GM19468 (cell line): Measurements from ENCODE around the gene SNAP91.
"Not testable (repeated sequence)": the region's sequence is repeated elsewhere in the genome, so short reads cannot be mapped to it uniquely, and the experiment has no call there.

Experiments used
- ATAC-seq: cut with Tn5 transposase; IDR thresholded peaks from one replicate; pipeline ENCODE4 v1.9.1; 2021; ENCODE audit warnings: mild to moderate bottlenecking, moderate library complexity, moderate number of reproducible peaks; ENCODE audit not compliant: unreplicated experiment; ENCODE audit errors: extremely low read depth

The SNAP91 gene

DNA sequence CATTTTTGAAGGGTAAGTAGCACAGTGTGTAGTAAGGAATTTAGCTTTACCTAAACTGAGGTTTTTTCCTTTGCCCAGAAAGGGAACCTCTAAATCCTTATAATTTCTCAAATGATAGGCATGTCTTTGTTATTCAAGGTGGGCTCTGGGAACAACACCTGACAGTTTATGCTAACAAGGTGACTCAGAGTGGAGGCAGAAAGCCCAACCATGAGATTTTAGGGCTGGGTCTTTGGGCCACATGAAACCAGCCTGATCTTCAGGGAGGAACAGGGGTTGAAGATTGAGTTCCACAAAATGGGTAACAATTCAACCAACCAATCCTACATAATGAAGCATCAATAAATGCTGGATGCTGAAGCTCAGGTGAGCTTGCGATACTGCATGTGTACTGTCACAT lies 149.9 kb downstream of the SNAP91 start:
- no peak for ATAC-seq

DNA sequence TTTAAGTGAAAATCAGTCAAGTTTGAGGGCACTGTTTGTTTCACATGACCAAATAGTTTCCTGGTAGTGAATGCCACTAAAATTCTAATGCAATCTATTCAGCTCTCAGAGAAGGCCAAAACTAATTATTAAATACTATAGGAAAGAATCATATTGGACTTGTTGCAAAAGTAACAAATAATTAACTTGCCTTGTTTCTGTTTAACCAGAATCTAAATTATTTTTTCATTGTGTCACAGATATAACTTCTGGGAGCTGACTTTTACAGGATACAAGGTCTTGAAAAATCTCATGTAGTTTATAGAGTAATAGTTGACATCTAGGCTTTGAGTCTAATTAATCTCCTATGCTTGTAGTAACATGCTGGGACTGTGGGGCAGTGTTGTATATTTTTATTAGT lies 152.0 kb downstream of the SNAP91 start:
- no peak for ATAC-seq

DNA sequence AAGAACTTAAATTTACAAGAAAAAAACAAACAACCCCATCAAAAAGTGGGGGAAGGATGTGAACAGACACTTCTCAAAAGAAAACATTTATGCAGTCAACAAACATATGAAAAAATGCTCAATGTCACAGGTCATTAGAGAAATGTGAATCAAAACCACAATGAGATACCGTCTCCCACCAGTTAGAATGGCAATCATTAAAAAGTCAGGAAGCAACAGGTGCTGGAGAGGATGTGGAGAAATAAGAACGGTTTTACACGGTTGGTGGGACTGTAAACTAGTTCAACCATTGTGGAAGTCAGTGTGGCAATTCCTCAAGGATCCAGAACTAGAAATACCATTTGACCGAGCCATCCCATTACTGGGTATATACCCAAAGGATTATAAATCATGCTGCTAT lies 157.2 kb downstream of the SNAP91 start:
- not testable (repeated sequence) for ATAC-seq

DNA sequence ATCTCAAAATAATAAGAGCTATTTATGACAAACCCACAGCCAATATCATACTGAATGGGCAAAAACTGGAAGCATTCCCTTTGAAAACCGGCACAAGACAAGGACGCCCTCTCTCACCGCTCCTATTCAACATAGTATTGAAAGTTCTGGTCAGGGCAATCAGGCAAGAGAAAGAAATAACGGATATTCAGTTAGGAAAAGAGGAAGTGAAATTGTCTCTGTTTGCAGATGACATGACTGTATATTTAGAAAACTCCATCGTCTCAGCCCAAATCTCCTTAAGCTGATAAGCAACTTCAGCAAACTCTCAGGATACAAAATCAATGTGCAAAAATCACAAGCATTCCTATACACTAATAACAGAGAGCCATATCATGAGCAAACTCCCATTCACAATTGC lies 158.4 kb downstream of the SNAP91 start:
- not testable (repeated sequence) for ATAC-seq

DNA sequence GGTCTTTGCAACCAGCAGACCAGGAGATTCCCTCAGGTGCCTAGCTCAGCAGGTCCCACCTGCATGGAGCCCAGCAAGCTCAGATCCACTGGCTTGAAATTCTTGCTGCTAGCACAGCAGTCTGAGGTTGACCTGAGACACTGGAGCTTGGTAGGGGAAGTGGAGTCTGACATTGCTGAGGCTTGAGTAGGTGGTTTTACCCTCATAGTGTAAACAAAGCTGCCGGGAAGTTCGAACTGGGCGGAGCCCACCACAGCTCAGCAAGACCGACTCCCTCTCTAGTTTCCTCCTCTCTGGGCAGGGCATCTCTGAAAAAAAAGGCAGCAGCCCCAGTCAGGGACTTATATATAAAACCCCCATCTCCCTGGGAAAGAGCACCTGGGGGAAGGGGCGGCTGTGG lies 162.3 kb downstream of the SNAP91 start:
- no peak for ATAC-seq

DNA sequence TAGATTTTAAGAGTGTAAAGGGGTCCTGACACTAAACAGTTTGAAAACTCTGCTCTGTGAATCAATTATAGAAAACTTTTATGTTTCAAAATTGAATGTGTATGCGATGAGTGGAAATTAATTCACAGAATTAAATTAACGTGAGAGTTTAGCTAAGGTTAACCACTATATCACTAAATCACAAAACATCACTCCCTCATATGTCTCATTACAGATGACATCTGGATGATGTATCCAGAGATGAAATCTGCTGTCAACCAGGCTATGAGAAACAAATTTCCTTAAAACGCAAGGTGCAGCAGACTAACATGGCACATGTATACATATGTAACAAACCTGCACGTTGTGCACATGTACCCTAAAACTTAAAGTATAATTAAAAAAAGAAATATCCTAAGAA lies 169.2 kb downstream of the SNAP91 start:
- ATAC-seq = no peak

DNA sequence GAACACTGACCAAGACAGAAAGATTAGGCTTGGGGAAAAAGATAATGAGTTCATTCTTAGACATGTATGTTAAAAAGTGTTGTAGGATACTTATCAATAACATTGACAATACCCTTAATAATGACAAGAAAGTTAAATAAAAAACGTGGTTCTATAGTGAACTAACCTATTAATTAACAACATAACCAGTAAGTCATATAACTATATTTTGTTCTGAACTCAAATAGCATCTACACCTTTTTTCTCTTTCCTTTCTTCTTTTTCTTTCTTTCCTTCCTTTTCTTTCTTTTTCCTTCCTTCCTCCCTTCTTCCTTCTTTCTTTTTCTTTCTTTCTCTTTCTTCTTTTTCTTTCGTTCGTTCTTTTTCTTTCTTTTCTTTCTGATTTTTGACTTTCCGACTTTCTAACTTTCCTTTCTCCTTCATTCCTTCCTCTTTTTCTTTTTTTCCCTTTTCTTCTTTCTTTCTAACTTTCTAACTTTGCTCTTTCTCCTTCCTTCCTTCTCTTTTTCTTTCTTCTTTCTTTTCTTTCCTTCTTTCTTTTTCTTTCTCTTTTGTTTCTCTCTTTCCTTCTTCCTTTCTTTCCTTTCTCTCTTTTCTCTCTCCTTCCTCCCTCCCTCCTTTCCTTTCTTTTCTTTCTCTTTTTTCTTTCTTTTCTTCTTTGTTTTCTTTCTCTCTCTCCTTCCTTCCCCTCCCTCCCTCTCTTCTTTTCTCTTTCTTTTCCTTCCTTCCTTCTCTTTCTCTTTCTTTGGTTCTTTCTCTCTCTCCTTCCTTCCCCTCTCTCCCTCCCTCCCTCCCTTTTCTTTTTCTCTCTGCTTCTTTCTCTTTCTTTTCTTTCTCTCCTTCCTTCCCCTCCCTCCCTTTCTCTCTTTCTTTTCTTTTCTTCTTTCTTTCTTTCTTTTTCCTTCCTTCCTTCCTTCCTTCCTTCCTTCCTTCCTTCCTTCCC lies 172.0 kb downstream of the SNAP91 start:
- no peak for ATAC-seq

DNA sequence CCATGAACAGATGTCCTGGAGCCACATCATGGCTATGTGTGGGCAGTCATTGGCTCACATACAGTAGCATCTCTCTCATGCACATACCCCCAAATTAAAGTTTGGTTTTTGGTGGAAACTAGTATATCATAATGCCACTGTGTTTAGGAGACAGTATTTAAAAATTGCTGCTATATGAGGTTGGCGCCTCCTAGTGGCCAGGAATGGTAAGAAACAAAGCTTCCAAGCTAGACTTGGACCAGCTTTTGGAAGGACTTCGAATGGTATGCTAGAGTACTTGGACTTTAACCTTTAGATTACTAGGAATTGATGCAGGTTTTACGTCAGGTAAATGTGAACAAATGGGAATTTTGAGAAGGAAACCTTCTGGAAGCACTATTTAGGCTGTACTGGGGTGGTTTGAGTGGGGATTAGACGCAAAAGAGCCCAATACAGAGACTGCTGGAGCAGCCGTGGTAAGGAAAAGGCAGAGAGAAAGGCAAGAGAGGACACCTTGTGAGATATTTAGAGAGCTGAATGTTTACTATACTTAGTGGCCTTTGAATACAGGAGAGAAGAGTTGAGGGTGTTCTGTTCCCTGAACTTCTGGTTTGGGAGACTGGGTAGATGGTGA lies 172.8 kb downstream of the SNAP91 start:
- ATAC-seq = peak; percentile 74

DNA sequence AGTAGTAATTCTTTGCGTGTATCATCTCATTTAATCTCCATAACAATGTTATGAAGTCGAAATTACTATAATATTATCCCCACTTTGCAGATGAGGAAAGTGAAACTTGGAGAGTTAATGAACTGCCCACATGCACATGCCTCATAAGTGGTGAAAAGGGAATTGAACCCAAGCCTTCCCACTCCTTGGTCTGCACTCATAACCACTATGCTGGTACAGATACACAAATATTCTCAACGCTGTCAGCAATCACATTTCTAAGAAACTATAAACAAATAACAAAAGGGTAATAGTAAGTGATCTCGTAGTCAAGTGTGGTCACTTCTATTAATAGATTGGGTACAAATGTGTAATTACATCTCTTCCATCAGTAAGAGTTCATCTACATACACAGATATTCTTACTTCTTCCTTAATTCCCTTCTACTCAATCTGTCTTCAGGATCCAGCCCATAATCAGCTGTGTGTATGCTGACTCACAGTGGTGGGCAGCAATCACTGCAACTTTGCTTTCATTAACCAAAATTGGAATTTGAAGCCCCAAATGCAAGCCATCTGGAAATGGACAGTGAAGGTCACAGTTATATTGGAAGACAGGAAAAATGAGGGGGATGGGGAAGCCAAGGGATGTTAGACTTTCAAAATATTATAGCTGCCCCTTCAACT lies 190.0 kb downstream of the SNAP91 start:
- ATAC-seq = no peak

DNA sequence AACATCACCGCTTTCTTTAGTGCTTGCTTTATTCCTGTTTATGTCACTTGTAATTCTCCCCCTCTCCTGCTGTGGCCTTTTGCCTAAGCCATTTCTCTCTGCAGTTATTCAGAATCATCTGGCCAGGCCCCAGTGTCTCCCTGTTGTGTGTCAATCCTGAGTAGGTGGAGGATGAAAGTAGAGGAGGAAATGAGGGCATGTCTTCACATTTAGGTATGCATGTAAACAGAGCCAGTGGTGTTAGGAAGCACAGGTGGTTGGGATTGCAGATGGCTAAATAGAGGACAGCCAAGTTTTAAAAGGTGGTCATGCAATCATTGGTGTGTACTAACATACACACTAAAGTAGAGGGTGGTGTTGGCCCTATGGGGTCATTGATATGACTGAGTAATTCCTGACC lies 191.4 kb downstream of the SNAP91 start:
- no peak for ATAC-seq

DNA sequence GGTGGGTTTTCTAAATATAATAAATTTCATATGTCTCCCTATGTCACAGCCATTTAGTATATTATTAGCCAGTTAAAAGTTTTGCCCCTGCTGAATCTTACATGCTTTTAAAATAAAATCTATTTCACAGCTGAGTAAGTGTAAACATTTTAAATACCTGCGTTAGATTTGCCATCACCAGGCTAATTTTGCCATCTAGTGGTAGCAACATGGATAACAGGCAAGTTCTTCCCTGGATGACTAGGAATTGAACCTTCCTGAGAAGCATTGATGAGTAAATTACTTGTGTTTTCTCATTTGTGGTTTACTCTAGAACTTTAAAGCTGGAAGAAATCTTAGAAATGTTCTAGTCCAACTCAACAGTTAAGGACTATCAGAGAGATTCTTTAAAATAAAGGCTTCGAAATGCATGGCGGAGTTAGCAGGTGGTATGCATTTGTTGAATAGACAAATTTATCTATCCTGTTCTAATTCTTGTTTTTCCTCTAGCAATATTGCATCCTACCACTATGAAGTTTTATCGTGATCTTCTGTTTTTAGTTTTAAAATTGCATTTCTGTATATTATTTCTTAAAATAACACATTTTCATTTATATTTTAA lies 193.9 kb downstream of the SNAP91 start:
- ATAC-seq = no peak

DNA sequence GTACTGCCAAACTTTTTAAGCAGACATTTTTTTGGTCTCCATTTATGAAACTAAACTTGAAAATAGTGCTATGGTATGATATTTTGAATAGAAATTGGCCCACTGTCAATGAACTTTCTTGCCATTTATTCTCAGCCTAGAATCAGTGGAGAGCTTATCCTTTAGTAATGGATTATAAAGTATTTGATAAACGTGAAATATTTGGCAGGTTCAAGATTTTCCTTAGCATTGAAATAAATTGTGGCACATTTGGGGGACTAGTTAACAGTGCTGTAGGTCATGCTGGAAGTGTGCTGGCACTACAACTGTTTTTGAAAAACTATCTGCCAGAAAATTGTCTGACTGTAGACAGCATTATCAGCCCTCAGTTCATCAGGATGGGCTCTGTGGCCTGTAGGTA lies 194.4 kb downstream of the SNAP91 start:
- no peak for ATAC-seq

DNA sequence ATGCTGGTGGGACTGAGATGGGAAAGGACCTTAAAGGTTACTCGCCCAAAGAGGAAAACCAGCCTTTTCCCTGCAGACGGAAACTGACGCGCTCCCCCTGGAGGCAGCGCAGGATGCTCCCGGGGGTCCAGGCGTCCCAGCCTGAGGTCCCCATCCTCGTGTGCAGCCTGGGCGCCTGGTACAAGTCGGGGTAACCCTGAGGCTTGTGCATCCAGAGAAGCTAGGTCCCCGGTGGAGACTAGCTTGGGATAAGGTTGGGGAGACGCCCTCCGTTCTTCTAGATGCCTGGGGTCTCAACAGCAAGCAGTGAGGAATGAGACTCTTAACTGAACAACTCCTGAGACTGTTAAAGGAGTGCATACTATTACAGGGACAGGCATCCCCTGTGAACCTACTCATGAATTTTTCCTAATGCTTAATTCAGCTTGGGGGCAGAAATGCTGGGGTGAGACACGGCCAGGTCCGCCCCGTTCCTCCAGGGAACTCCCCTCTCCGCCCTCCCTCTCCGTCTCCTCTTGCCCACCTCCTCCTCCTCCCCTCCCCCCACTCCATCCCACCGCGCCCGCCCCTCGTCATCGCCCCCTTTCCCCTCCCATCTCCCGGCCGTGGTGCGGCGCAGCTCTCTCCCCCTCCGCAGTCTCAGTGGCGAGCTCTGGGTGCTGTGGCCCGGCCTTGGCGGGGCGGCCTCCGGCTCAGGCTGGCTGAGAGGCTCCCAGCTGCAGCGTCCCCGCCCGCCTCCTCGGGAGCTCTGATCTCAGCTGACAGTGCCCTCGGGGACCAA lies 196.8 kb downstream of the SNAP91 start, which contains the start of gene PRSS35:
PRSS35 (plus strand) TSS at position 634 of the 781 bp plus-strand sequence. CDS start 10,908 bp downstream, outside the sequence.
- no peak for ATAC-seq

DNA sequence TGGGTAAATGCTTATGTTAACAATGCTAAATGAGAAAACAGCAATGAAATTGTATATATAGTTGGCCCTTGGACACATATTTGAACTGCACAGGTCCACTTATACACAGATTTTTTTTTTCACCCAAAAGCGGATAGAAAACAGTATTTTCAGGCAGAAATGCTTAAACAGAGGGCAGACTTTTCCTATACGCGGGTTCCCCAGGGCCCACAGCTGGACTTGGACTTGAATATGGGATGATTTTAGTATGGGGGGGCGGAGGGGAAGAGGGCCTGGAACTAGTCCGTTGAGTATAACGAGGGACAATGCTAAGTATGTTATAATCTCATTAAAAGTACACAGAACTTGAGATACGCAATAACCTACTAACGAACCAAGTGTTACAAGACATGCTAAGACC lies 197.6 kb downstream of the SNAP91 start:
- no peak for ATAC-seq

DNA sequence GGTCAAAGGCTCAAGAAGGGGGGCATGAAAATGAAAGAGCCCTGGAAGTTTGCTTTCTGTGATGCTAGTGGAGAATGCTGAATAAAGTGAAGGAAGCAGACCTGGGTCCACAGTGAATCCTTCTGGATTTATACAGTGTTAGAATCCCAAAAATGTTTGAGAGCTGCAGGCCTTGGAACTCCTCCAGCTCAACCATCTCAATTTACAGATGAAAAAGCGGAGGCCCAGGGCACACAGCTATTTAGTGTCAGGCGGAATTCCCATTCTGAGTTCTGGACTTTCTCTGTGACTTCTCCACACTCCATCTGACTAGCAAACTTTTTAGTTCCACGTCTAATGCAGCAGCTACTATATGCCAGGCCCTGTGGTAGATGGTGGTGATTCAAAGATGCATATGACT lies 198.1 kb downstream of the SNAP91 start:
- no peak for ATAC-seq

DNA sequence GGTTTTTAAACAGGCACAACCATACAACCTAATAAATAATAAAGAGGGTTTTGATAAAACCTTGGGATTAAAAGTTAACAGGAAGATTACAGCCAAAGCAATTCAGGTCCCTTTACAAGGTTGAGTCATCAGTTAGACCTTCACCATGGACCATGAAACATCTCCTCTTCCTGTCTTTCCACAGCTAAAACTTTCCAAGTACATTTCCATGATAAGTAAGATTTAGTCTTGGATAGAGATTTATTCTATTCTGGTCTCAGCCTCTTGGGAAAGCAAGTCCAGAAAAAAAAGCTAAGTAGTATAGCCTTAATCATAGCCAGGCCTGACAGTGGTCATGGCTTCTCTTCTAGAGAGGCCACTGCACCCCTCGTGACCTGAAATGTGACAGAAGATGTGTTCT lies 199.5 kb downstream of the SNAP91 start:
- no peak for ATAC-seq

DNA sequence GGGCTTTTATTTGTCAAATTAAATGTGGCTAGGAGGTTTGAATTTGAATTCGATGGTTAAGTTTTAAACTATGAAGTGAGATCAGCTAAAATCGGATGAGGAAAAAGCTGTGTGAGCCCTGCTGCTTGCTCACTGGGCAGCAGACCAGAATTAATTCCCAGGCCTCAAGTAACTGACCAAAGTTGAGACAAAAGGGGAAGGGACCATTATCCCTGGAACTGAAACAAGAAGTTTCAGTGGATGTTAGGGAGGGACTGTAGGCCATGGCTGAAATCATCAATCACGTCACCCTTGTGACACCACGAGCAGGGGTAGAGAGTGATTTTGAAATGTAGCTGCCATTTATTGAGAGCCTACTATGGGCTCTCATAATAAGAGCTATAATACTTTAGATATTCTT lies 203.5 kb downstream of the SNAP91 start:
- no peak for ATAC-seq
